Stimulated activated CD8-positive, alpha-beta memory T cell treated with anti-CD3 and anti-CD28 coated beads, Interleukin-7, amount 100 ng/mL, for 48 hours (primary cell): ENCODE measurements around the gene TDRD10.

Source experiments
- DNase-seq, 2 donors: peaks; one replicate each; pipeline ENCODE4 v3.0.0-alpha.2; 2020; ENCODE audit warnings: low read depth in 1 of 2; ENCODE audit errors: extremely low read depth in 1 of 2

Gene TDRD10

DNA sequence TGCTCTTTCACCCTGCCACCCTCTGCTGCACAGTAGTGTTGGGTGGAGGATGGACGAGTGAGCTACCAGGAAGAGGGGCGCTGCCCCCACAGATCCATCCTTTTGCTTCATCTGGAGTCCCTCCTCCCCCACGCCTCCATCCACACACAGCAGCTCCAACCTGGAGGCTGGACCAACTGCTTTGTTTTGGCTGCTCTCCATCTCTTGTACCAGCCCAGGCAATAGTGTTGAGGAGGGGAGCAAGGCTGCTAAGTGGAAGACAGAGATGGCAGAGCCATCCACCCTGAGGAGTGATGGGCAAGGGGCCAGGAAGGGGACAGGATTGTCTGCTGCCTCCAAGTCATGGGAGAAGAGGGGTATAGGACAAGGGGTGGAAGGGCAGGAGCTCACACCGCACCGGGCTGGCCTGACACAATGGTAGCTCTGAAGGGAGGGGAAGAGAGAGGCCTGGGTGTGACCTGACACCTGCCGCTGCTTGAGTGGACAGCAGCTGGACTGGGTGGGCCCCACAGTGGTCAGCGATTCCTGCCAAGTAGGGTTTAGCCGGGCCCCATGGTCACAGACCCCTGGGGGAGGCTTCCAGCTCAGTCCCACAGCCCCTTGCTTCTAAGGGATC is 74.0 kb downstream of the TDRD10 start:
- no peak for DNase-seq

DNA sequence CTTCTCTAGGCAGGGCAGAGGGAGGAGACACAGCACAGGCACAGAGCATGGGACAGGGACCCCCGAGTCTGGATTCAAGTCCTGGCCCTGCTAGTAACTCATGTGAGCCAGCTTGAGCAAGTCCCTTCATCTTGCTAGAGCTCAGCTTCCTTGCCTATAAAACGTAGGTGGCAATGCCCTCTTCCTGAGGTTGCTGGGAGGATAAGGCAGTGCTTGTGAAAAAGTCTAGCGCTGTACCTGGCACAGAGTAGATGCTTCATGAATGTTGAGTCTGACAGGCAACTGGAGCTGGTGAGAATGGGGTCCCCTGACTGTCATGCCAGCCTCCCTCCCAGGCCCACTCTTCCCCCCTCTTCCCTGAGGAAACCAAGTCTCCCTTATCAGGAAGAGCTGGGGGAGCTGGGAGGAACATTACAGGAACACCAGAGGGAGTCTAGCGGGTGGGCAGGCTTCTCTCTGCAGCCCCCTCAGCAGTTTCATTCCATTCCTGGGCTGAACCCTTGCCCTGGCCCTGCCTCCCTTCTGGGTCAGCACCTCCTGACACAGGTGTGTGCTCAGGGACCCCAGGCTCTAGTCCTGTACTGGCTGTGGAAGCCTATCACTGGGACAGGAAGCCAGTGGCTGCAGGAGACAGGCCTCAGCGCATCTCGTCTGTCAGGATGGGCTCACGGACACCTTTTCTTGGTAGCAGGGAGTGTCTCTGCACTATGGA is 75.5 kb downstream of the TDRD10 start:
- DNase-seq, result no peak

DNA sequence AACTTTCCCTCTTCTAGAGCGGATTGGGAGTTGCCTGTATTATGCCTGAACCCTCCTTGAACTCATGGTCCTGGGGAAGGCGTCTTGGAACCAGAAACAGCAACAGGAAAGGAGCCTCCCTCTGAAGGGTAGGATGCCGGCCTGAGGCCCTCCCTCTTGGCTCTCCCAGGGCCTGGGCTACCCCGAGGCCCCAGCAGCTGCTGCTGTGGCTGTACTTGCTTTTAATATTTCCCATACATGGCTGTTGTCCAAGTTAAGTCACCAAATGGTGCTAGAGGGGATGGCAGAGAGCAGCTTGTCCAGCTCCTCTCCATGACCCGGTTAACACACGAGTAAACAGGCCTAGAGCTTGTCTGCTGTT is 76.0 kb downstream of the TDRD10 start:
- no peak for DNase-seq

GRCh38 chr1:154579374-154579773 is 77.4 kb downstream of the TDRD10 start:
- DNase-seq, result no peak

- DNase-seq, result no peak
Observed at GRCh38 chr1:154581766-154582165, 79.7 kb downstream of the TDRD10 start.

DNA sequence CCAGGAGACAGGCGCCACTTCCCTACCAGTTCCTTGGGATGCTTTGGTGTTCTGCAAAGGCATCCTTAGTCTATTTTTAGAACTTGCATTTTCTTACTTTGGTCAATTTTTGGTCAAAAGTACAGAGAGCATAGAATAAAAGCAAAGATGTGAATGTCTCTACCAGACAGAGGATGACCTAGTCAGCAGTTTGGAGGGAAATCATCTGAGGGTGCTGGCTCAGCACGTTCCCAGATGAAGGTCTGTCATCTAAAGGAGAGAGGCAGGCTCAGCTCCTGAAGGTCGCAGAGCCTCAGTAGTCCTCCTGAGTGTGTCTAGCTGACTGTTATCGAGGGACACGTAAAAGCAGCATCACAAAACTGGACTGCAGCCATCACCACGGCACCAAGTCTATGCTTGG is 80.9 kb downstream of the TDRD10 start:
- no peak for DNase-seq

DNA sequence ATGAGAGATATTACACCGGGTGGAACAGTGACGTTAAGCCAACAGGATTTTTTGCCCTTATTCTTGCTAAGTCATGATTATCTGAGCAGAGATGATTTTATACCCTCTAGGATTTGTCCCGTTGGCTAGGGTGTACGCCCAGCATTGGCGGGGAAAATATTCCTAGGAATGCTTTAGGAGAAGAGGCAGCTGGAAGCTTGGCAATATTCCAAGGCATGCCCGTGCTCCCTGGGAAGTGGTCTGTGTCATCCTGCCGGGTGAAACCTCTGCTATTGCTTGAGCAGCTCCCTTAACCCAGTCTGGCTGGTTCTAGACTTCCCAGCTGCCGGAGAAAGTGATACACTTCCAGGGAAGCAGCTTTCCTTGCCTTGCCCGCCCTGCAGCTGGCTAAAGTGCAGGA is 81.8 kb downstream of the TDRD10 start:
- DNase-seq, result no peak

DNA sequence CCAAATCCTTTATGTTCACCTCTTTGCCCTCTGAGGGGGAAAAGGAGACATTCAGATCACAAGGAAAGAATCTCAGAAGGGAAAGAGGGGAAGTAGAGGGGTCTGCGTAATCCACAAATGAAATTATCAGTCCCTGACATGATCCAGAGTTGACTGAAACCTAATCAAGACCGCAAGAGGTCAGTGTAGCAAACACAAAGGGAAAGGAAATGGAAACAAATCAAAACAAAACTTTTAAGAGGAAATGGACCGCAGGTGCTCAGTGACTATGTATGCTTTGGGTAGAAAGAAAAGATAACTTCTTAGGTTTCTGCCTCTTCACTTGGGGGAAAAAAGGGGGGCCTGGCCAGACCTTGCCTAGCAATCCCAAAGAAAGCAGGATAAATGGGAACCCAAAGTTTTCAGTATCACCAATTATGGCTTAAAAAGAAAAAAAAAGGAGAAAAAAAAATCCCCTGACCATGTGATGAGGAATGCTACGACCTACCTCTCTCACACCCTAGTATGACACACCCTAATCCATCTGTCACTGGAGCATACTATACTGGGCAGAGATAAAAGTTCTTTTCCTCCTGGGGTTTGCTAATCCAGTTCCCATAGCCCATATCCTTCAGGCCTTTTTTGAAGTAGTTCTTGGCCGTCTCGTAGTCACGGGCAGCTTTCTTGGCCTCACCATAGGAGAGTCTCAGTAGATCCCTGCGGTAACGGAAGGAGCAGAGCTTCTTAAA is 82.4 kb downstream of the TDRD10 start:
- DNase-seq, result no peak

GRCh38 chr1:154586231-154586630 is 84.2 kb downstream of the TDRD10 start:
- DNase-seq, result no peak

- DNase-seq, result no peak
Observed at GRCh38 chr1:154586641-154587040, 84.6 kb downstream of the TDRD10 start.

GRCh38 chr1:154589780-154590179 is 87.8 kb downstream of the TDRD10 start:
- DNase-seq, result no peak

GRCh38 chr1:154590756-154591155 is 88.7 kb downstream of the TDRD10 start:
- no peak for DNase-seq

- DNase-seq, result no peak
Observed at GRCh38 chr1:154591206-154591605, 89.2 kb downstream of the TDRD10 start.

GRCh38 chr1:154593390-154593789 is 91.4 kb downstream of the TDRD10 start:
- DNase-seq, result no peak

DNA sequence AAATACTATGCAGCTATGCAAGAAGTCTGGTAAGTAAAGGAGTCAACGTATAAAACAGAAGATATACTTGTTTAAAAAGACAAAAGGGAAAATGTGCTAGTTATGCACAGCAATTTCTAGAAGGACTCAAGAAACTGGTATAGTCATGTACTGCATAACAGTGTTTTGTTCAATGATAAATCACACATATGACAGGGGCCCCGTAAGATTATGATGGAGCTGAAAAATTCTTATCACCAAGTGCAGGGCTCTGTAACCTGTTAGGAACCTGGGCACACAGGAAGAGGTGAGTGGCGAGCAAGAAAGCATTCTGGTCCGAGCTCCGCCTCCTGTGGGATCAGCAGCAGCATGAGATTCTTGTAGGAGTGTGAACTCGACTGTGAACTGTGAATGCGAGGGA is 92.8 kb downstream of the TDRD10 start:
- DNase-seq, result no peak

DNA sequence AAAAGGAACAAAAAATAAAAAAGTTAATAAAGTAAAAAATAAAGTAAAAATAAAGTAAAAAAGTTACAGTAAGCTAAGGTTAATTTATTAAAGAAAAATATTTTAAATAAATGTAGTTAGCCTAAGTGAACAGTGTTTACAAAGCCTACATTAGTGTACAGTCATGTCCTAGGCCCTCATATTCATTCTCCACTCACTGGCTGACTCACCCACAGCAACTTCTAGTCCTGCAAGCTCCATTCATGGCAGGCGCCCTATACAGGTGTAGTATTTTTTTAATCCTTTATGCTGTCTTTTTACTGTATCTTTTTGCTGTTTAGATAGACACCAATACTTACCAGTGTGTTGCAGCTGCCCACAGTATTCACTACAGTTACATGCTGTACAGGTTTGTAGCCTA is 93.6 kb downstream of the TDRD10 start:
- no peak for DNase-seq
